ENCODE results near the gene ERICH3.

DNA sequence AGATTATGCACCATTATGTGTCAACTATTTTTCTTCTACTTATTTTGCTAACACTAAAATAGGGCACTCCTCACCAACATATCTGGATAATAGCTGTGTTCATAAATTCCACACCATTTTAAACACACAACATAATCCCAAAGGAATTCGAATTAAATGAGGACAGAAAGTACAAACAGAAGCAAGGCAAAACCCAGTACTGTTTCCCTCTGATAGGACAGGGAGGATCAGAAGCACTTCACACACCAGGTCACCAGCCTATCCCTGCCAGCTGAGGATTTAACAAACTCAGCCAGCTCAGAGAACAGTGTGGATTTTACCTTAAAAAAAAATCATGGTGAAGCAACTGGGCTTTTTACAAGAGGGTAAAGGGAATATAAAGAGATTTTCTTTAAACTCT is 39.3 kb upstream of the ERICH3 start:
- TF ChIP-seq, protein P1, sequence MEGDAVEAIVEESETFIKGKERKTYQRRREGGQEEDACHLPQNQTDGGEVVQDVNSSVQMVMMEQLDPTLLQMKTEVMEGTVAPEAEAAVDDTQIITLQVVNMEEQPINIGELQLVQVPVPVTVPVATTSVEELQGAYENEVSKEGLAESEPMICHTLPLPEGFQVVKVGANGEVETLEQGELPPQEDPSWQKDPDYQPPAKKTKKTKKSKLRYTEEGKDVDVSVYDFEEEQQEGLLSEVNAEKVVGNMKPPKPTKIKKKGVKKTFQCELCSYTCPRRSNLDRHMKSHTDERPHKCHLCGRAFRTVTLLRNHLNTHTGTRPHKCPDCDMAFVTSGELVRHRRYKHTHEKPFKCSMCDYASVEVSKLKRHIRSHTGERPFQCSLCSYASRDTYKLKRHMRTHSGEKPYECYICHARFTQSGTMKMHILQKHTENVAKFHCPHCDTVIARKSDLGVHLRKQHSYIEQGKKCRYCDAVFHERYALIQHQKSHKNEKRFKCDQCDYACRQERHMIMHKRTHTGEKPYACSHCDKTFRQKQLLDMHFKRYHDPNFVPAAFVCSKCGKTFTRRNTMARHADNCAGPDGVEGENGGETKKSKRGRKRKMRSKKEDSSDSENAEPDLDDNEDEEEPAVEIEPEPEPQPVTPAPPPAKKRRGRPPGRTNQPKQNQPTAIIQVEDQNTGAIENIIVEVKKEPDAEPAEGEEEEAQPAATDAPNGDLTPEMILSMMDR (IDR thresholded peaks at IDR 0.05; ENCODE audit: poor library complexity, severe bottlenecking) = no peak
- no peak for TF ChIP-seq SMC3 (conservative IDR thresholded peaks at IDR 0.05; ENCODE audit: poor library complexity)
- TF ChIP-seq POLR2AphosphoS5 (IDR thresholded peaks at IDR 0.05) = no peak
- TF ChIP-seq TAF1 (IDR thresholded peaks at IDR 0.05; ENCODE audit: low read depth) = no peak
- no peak for TF ChIP-seq EZH2 (IDR thresholded peaks at IDR 0.05; ENCODE audit: borderline replicate concordance, insufficient read depth, low read length, poor library complexity, severe bottlenecking)

Measured in neural cell (in vitro differentiated cells).